B cell (primary cell): ENCODE measurements around the gene EZH1. TPM values are rescaled to one million over a fixed set of nuclear protein-coding genes. Genes with fewer than 3 reads are reported as not detected.
A peak's percentile ranks its signal among the peaks of the same experiment; 100 is the strongest.

Source experiments
- ATAC-seq: fragments of 200-7000 bp; cut with Tn5 transposase; one replicate; pipeline ENCODE4 v1.10.0; 2021; ENCODE audit warnings: low read depth, mild to moderate bottlenecking, moderate number of reproducible peaks, moderate library complexity
- CTCF ChIA-PET: fragments of 350-600 bp; sonication (Branson Sonifier 250); formaldehyde crosslinking; loops from one replicate; lab custom pipeline; 2021; ENCODE audit warnings: antibody characterized with exemption, inconsistent platforms; lab: Charles Lee
- POLR2A ChIA-PET: fragments of 350-600 bp; sonication (Branson Sonifier 250); formaldehyde crosslinking; loops from one replicate; lab custom pipeline; 2021; ENCODE audit warnings: antibody characterized with exemption; lab: Charles Lee
- DNase-seq: peaks from one replicate; pipeline ENCODE4 v3.0.0; 2013
- H2AFZ ChIP-seq: 2 replicates; pipeline ENCODE4 v1.6.1; 2012; ENCODE audit warnings: mild to moderate bottlenecking, low read depth, low read length; ENCODE audit not compliant: insufficient read depth, poor library complexity, severe bottlenecking
- H3K27ac ChIP-seq, 2 donors: 1 replicate in 1 of 2; 2 replicates in 1 of 2; pipeline ENCODE4 v1.5.1; 2012 to 2013; ENCODE audit warnings: low read length in 2 of 2, mild to moderate bottlenecking in 2 of 2, moderate library complexity in 1 of 2
- H3K27me3 ChIP-seq, 4 experiments: fragments of 200-600 bp in 1 of 4; sonication (generic) in 1 of 4; replicated peaks in 1 of 4; 1 replicate in 2 of 4; 2 replicates in 2 of 4; pipeline versions ENCODE4 v1.6.1 to v1.7.0; 2013 to 2016; ENCODE audit warnings: low read length in 3 of 4, mild to moderate bottlenecking in 2 of 4, mixed read lengths in 1 of 4, moderate library complexity in 1 of 4; ENCODE audit not compliant: insufficient read depth in 4 of 4, control insufficient read depth in 3 of 4; ENCODE audit errors: control extremely low read depth in 1 of 4
- H3K36me3 ChIP-seq, 2 experiments: replicated peaks in 1 of 2; 1 replicate in 1 of 2; 2 replicates in 1 of 2; pipeline versions ENCODE4 v1.6.1 to v1.7.1; 2013; ENCODE audit warnings: low read length in 1 of 2; ENCODE audit not compliant: insufficient read depth in 2 of 2, control insufficient read depth in 1 of 2; ENCODE audit errors: control extremely low read depth in 1 of 2, extremely low read depth in 1 of 2
- H3K4me1 ChIP-seq, 2 donors: fragments of 200-600 bp in 1 of 2; sonication (generic) in 1 of 2; 1 replicate in 1 of 2; 2 replicates in 1 of 2; pipeline versions ENCODE4 v1.5.1 to v1.6.1; 2013 to 2017; ENCODE audit warnings: low read length in 2 of 2; ENCODE audit not compliant: control insufficient read depth in 2 of 2, insufficient read depth in 2 of 2
- H3K4me2 ChIP-seq: replicated peaks from 2 replicates; pipeline ENCODE3; 2012; ENCODE audit warnings: mild to moderate bottlenecking, low read depth, low read length; ENCODE audit not compliant: poor library complexity, severe bottlenecking
- H3K4me3 ChIP-seq, 5 experiments: fragments of 200-600 bp in 1 of 5; sonication (generic) in 1 of 5; 1 replicate in 3 of 5; 2 replicates in 2 of 5; pipeline versions ENCODE4 v1.5.1 to v1.7.0; 2011 to 2016; ENCODE audit warnings: low read length in 4 of 5, mild to moderate bottlenecking in 4 of 5, low read depth in 2 of 5, control low read depth in 1 of 5, moderate library complexity in 1 of 5; ENCODE audit not compliant: insufficient read depth in 1 of 5; ENCODE audit errors: control extremely low read depth in 1 of 5, extremely low read depth in 1 of 5
- H3K79me2 ChIP-seq: fragments of 200-600 bp; sonication (generic); one replicate; pipeline ENCODE4 v1.6.0; 2016; ENCODE audit warnings: low read length; ENCODE audit not compliant: control insufficient read depth, insufficient read depth
- H3K9ac ChIP-seq: fragments of 200-600 bp; sonication (generic); 2 replicates; pipeline ENCODE4 v1.6.1; 2017; ENCODE audit warnings: mild to moderate bottlenecking, low read length, moderate library complexity
- H3K9me3 ChIP-seq, 3 donors: one replicate each; pipeline versions ENCODE4 v1.6.1 to v1.7.1; 2013; ENCODE audit warnings: low read length in 2 of 3; ENCODE audit not compliant: control insufficient read depth in 2 of 3, insufficient read depth in 1 of 3; ENCODE audit errors: control extremely low read depth in 1 of 3
- H4K20me1 ChIP-seq: 2 replicates; pipeline ENCODE4 v1.6.0; 2012; ENCODE audit warnings: mild to moderate bottlenecking, low read length; ENCODE audit not compliant: insufficient read depth, control insufficient read depth, poor library complexity, severe bottlenecking
- H3K27ac Mint-ChIP-seq: one replicate; pipeline ENCODE4 v1.8.0; 2021; ENCODE audit warnings: mixed read lengths
- H3K27me3 Mint-ChIP-seq: one replicate; pipeline ENCODE4 v1.8.0; 2021; ENCODE audit warnings: mixed read lengths
- H3K4me1 Mint-ChIP-seq: one replicate; pipeline ENCODE4 v1.8.0; 2021; ENCODE audit warnings: mixed read lengths
- H3K4me3 Mint-ChIP-seq: one replicate; pipeline ENCODE4 v1.8.0; 2021; ENCODE audit warnings: mixed read lengths
- H3K9me3 Mint-ChIP-seq: one replicate; pipeline ENCODE4 v1.8.0; 2022; ENCODE audit warnings: mixed read lengths; ENCODE audit not compliant: insufficient read depth
- CTCF ChIP-seq: fragments of 200-600 bp; IDR thresholded peaks from one replicate; pipeline ENCODE4 v1.8.0; 2022; ENCODE audit warnings: antibody characterized with exemption, mild to moderate bottlenecking
- EZH2 ChIP-seq: IDR thresholded peaks from 2 replicates; pipeline ENCODE4 v1.6.1; 2012; ENCODE audit warnings: borderline replicate concordance, low read depth, mild to moderate bottlenecking, moderate library complexity, low read length; ENCODE audit not compliant: insufficient read depth, poor library complexity, severe bottlenecking
- WGBS: methylation state at CpG from one replicate; pipeline ENCODE4 v1.1.5; 2013; ENCODE audit warnings: missing lambda C conversion rate; ENCODE audit not compliant: insufficient coverage; 5-methylcytosine and 5-hydroxymethylcytosine counted together
- intact Hi-C: fragments of 100-400 bp; cut with micrococcal nuclease; formaldehyde crosslinking; loops from one replicate; pipeline ENCODE4 v1.10.0; 2022
- polyA plus RNA-seq: library from polyadenylated mRNA; depleted of rRNA; stranded (reverse); fragments of >200 nt; gene quantifications from 2 replicates; pipeline ENCODE4 v1.2.3, GENCODE V29; 2012
- total RNA-seq, 2 donors: library from RNA; stranded (reverse); fragments of 120-200 nt in 1 of 2; gene quantifications; 1 replicate in 1 of 2; 2 replicates in 1 of 2; pipeline versions ENCODE4 v1.2.3 to v1.2.4, GENCODE V29; 2013 to 2022

EZH1 gene
- total and polyA plus RNA-seq, 2 donors (not counting 1 experiment from before 2014, with no cell fraction given): 115 to 169 TPM

GRCh38 chr17:42704490-42704836 lies 40.4 kb downstream of the EZH1 start:
- H3K9me3 ChIP-seq: no peaks in the 10 kb centered on the region
- peaks cover 5% of the 10 kb centered on the region for H3K79me2 ChIP-seq
- H3K9me3 Mint-ChIP-seq: no peaks in the 10 kb centered on the region
- no peaks in the 10 kb centered on the region for H3K27me3 ChIP-seq
- H3K27ac ChIP-seq: peak overlapping the region; percentile 34 to 68
- peaks cover 33 to 70% of the 10 kb centered on the region in 2 donors for H3K4me1 ChIP-seq
- no peaks in the 10 kb centered on the region for H4K20me1 ChIP-seq
- WGBS: 32% methylated on average over 3 of the region's 5 CpGs
- peak overlapping the region; percentile 43 for H3K4me3 Mint-ChIP-seq
- H3K27me3 Mint-ChIP-seq: no peaks in the 10 kb centered on the region
- no peak for DNase-seq
- no peak overlapping the region for H2AFZ ChIP-seq
- peak overlapping the region; percentile 79 for H3K27ac Mint-ChIP-seq
- ChIA-PET CTCF (interaction anchor here (1.3 to 1.4 kb wide), 2 partner anchors 31 to 126 kb away, joined by 3 to 6 read pairs; partner anchors contain the start of gene PSMC3IP), POLR2A (no interaction called here)
- intact Hi-C loops: no loop called here
- peaks cover 50% of the 10 kb centered on the region for H3K4me1 Mint-ChIP-seq
- H3K4me3 ChIP-seq: no peak overlapping the region
- H3K9ac ChIP-seq: peak overlapping the region; percentile 23
- peak overlapping the region; percentile 15 for H3K4me2 ChIP-seq
- peaks cover 2 to 63% of the 10 kb centered on the region in 2 experiments for H3K36me3 ChIP-seq
- no peak for TF ChIP-seq CTCF
- TF ChIP-seq EZH2: no peak
- ATAC-seq: no peak

GRCh38 chr17:42702446-42702845 lies 42.4 kb downstream of the EZH1 start:
- ChIA-PET POLR2A (no interaction called here), CTCF (interaction anchor here (1.0 to 1.7 kb wide), 3 partner anchors 61 to 124 kb away, joined by 3 to 6 read pairs (median 4); partner anchors contain the start of gene PSMC3IP)
- TF ChIP-seq CTCF: no peak
- H3K4me1 Mint-ChIP-seq: peaks cover 45% of the 10 kb centered on the region
- Histone ChIP-seq H3K27me3 (no peaks in the 10 kb centered on the region), H4K20me1 (no peaks in the 10 kb centered on the region), H2AFZ (no peak overlapping the region), H3K9ac (no peak overlapping the region), H3K4me1 (peaks cover 33 to 63% of the 10 kb centered on the region in 2 donors), H3K79me2 (peaks cover 5% of the 10 kb centered on the region), H3K4me2 (peak overlapping the region; percentile 31), H3K4me3 (no peak overlapping the region), H3K27ac (no peak overlapping the region), H3K9me3 (no peaks in the 10 kb centered on the region), H3K36me3 (peaks cover 0 to 45% of the 10 kb centered on the region in 2 experiments)
- no peaks in the 10 kb centered on the region for H3K9me3 Mint-ChIP-seq
- H3K4me3 Mint-ChIP-seq: peak overlapping the region; percentile 62
- intact Hi-C loops: no loop called here
- 64% methylated on average over 11 of the region's 11 CpGs for WGBS
- ATAC-seq (peak; percentile 41), DNase-seq (peak; percentile 70)
- H3K27me3 Mint-ChIP-seq: no peaks in the 10 kb centered on the region
- H3K27ac Mint-ChIP-seq: peak overlapping the region; percentile 77
